IMR-90 (cell line): Measurements from ENCODE around the gene SLC26A2. TPM values are rescaled to one million over a fixed set of nuclear protein-coding genes. Genes with fewer than 3 reads are reported as not detected.

Experiments used
- ATAC-seq: fragments of 200-7000 bp; cut with Tn5 transposase; 2 replicates; pipeline ENCODE4 v1.9.1; 2020; ENCODE audit warnings: low read depth, mild to moderate bottlenecking, moderate library complexity
- BruUV-seq: library from RNA; stranded (reverse); fragments of 400-500 nt; replicated peaks from 2 replicates; lab custom pipeline; 2021; lab: Mats Ljungman, UMichigan
- CTCF ChIA-PET: fragments of 300-600 bp; formaldehyde crosslinking; extraction: SDS; loops from one replicate; lab custom pipeline; 2021; ENCODE audit warnings: antibody characterized with exemption; lab: Yijun Ruan, JAX
- POLR2A ChIA-PET: fragments of 300-600 bp; sonication (Branson Sonifier 250); formaldehyde crosslinking; loops from one replicate; lab custom pipeline; 2022; ENCODE audit warnings: antibody characterized with exemption; ENCODE audit not compliant: unreplicated experiment; lab: Charles Lee
- DNase-seq: peaks from one replicate; pipeline ENCODE4 v3.0.0; 2013
- H2AFZ ChIP-seq: replicated peaks from 2 replicates; pipeline ENCODE3; 2013; ENCODE audit warnings: low read length, mild to moderate bottlenecking; ENCODE audit not compliant: poor library complexity
- H2AK5ac ChIP-seq: 2 replicates; pipeline ENCODE4 v1.6.1; 2013; ENCODE audit warnings: low read depth, low read length, inconsistent platforms
- H2AK9ac ChIP-seq: replicated peaks from 2 replicates; pipeline ENCODE3; 2013; ENCODE audit warnings: mild to moderate bottlenecking, low read depth, low read length, moderate library complexity; ENCODE audit not compliant: poor library complexity
- H2BK120ac ChIP-seq: 2 replicates; pipeline ENCODE4 v1.6.1; 2013; ENCODE audit warnings: low read depth, low read length, inconsistent platforms
- H2BK15ac ChIP-seq: 3 replicates; pipeline ENCODE4 v1.6.1; 2013; ENCODE audit warnings: low read depth, low read length, inconsistent platforms
- H2BK20ac ChIP-seq: 2 replicates; pipeline ENCODE4 v1.6.1; 2013; ENCODE audit warnings: low read depth, mild to moderate bottlenecking, inconsistent platforms, low read length, moderate library complexity
- H2BK5ac ChIP-seq: 2 replicates; pipeline ENCODE4 v1.6.1; 2013; ENCODE audit warnings: mild to moderate bottlenecking, low read depth, low read length, inconsistent platforms; ENCODE audit not compliant: poor library complexity, severe bottlenecking
- H3K14ac ChIP-seq: replicated peaks from 2 replicates; pipeline ENCODE4 v1.6.1; 2013; ENCODE audit warnings: low read depth, low read length, inconsistent platforms
- H3K18ac ChIP-seq: 2 replicates; pipeline ENCODE4 v1.6.1; 2013; ENCODE audit warnings: low read depth, low read length, control low read depth
- H3K23ac ChIP-seq: 2 replicates; pipeline ENCODE4 v1.6.1; 2013; ENCODE audit warnings: low read depth, low read length, inconsistent platforms
- H3K27ac ChIP-seq: 2 replicates; pipeline ENCODE4 v1.5.1; 2013; ENCODE audit warnings: mild to moderate bottlenecking, control low read depth, low read length; ENCODE audit not compliant: insufficient read depth
- H3K27me3 ChIP-seq: 2 replicates; pipeline ENCODE4 v1.6.1; 2013; ENCODE audit warnings: low read length; ENCODE audit not compliant: control insufficient read depth, insufficient read depth
- H3K36me3 ChIP-seq: 2 replicates; pipeline ENCODE4 v1.6.1; 2013; ENCODE audit warnings: low read length, mixed read lengths; ENCODE audit not compliant: control insufficient read depth, insufficient read depth
- H3K4ac ChIP-seq: 2 replicates; pipeline ENCODE4 v1.6.1; 2013; ENCODE audit warnings: low read depth, low read length, inconsistent platforms
- H3K4me1 ChIP-seq: 2 replicates; pipeline ENCODE4 v1.6.1; 2013; ENCODE audit warnings: low read length, mixed read lengths; ENCODE audit not compliant: control insufficient read depth, insufficient read depth
- H3K4me2 ChIP-seq: 2 replicates; pipeline ENCODE4 v1.6.1; 2013; ENCODE audit warnings: low read depth, mild to moderate bottlenecking, control low read depth, low read length, moderate library complexity
- H3K4me3 ChIP-seq: 2 replicates; pipeline ENCODE4 v1.5.1; 2013; ENCODE audit warnings: low read depth, mild to moderate bottlenecking, control low read depth, low read length, moderate library complexity; ENCODE audit not compliant: insufficient read depth
- H3K56ac ChIP-seq: 2 replicates; pipeline ENCODE4 v1.6.1; 2013; ENCODE audit warnings: low read length, inconsistent platforms; ENCODE audit not compliant: insufficient read depth; ENCODE audit errors: extremely low read depth
- H3K79me1 ChIP-seq, 2 experiments: 2 replicates each; pipeline ENCODE4 v1.6.1; 2013; ENCODE audit warnings: low read length in 2 of 2, inconsistent platforms in 1 of 2, low read depth in 1 of 2
- H3K9ac ChIP-seq: 2 replicates; pipeline ENCODE4 v1.6.1; 2013; ENCODE audit warnings: low read depth, low read length, control low read depth
- H3K9me1 ChIP-seq: 2 replicates; pipeline ENCODE4 v1.6.1; 2013; ENCODE audit warnings: low read length, inconsistent platforms; ENCODE audit not compliant: insufficient read depth
- H3K9me3 ChIP-seq: 2 replicates; pipeline ENCODE4 v1.6.1; 2013; ENCODE audit warnings: low read length; ENCODE audit not compliant: control insufficient read depth, insufficient read depth
- H4K20me1 ChIP-seq: 2 replicates; pipeline ENCODE4 v1.6.1; 2013; ENCODE audit warnings: low read length, inconsistent platforms; ENCODE audit not compliant: insufficient read depth
- H4K5ac ChIP-seq: 2 replicates; pipeline ENCODE4 v1.6.1; 2013; ENCODE audit warnings: mild to moderate bottlenecking, low read depth, low read length, control low read depth
- H4K8ac ChIP-seq, 2 experiments: 2 replicates each; pipeline ENCODE4 v1.6.1; 2013; ENCODE audit warnings: low read depth in 2 of 2, low read length in 2 of 2, control low read depth in 1 of 2, inconsistent platforms in 1 of 2
- H4K91ac ChIP-seq: 2 replicates; pipeline ENCODE4 v1.6.1; 2013; ENCODE audit warnings: low read depth, low read length, inconsistent platforms; ENCODE audit not compliant: insufficient read depth
- BHLHE40 ChIP-seq: fragments of 150-350 bp; IDR thresholded peaks from 2 replicates; pipeline ENCODE4 v1.6.1; 2016; ENCODE audit warnings: mild to moderate bottlenecking, low read depth, low read length
- CEBPB ChIP-seq: IDR thresholded peaks from 2 replicates; pipeline ENCODE4 v1.6.1; 2012; ENCODE audit warnings: low read depth, low read length, improper control_type of control experiment
- CHD1 ChIP-seq: IDR thresholded peaks from 2 replicates; pipeline ENCODE4 v1.6.1; 2012; ENCODE audit warnings: low read depth, low read length, improper control_type of control experiment
- ELK1 ChIP-seq: fragments of 150-350 bp; IDR thresholded peaks from 2 replicates; pipeline ENCODE4 v1.6.1; 2016; ENCODE audit warnings: low read depth, mild to moderate bottlenecking, low read length, moderate library complexity, borderline replicate concordance
- FOS ChIP-seq: fragments of 150-350 bp; IDR thresholded peaks from 2 replicates; pipeline ENCODE4 v1.6.1; 2016; ENCODE audit warnings: low read depth, low read length
- MAFK ChIP-seq: IDR thresholded peaks from 2 replicates; pipeline ENCODE4 v1.6.1; 2012; ENCODE audit warnings: low read depth, low read length, improper control_type of control experiment
- MAZ ChIP-seq: IDR thresholded peaks from 2 replicates; pipeline ENCODE4 v1.6.1; 2012; ENCODE audit warnings: low read depth, mild to moderate bottlenecking, low read length, improper control_type of control experiment, moderate library complexity, borderline replicate concordance
- MXI1 ChIP-seq: IDR thresholded peaks from 2 replicates; pipeline ENCODE4 v1.6.1; 2012; ENCODE audit warnings: low read depth, mild to moderate bottlenecking, low read length, moderate library complexity, borderline replicate concordance
- NFE2L2 ChIP-seq: fragments of 150-350 bp; IDR thresholded peaks from 2 replicates; pipeline ENCODE4 v1.6.1; 2016; ENCODE audit warnings: low read depth, mild to moderate bottlenecking, low read length
- POLR2A ChIP-seq: IDR thresholded peaks from 2 replicates; pipeline ENCODE4 v1.6.1; 2012; ENCODE audit warnings: mild to moderate bottlenecking, low read depth, low read length
- RAD21 ChIP-seq: IDR thresholded peaks from 2 replicates; pipeline ENCODE4 v1.6.1; 2012; ENCODE audit warnings: low read length, improper control_type of control experiment
- RCOR1 ChIP-seq: IDR thresholded peaks from 2 replicates; pipeline ENCODE4 v1.6.1; 2012; ENCODE audit warnings: mild to moderate bottlenecking, low read length, improper control_type of control experiment; ENCODE audit not compliant: insufficient replicate concordance
- RFX5 ChIP-seq: IDR thresholded peaks from 2 replicates; pipeline ENCODE4 v1.8.0; 2012; ENCODE audit warnings: low read depth, mild to moderate bottlenecking, low read length, moderate library complexity
- SMC3 ChIP-seq: fragments of 150-350 bp; IDR thresholded peaks from 2 replicates; pipeline ENCODE4 v1.6.1; 2016; ENCODE audit warnings: low read depth, mild to moderate bottlenecking, antibody characterized with exemption, low read length, moderate library complexity
- WGBS, 2 experiments: methylation state at CpG; one replicate each; pipeline versions ENCODE4 v1.1.5 to v1.1.7; 2013; ENCODE audit warnings: missing lambda C conversion rate in 2 of 2; ENCODE audit not compliant: insufficient read length in 1 of 2; ENCODE audit errors: extremely low coverage in 2 of 2; 5-methylcytosine and 5-hydroxymethylcytosine counted together
- dilution Hi-C: fragments of 300-500 bp; cut with HindIII; formaldehyde crosslinking; loops from one replicate; pipeline ENCODE4 v1.14.3; 2018; ENCODE audit warnings: low sequenced_read_pairs; ENCODE audit not compliant: unreplicated experiment
- in situ Hi-C: fragments of 300-500 bp; cut with MboI; formaldehyde crosslinking; loops from 3 replicates; pipeline ENCODE4 v1.14.3; 2019; ENCODE audit warnings: low sequenced_read_pairs, inconsistent platforms, mixed read lengths
- intact Hi-C: fragments of 100-400 bp; cut with micrococcal nuclease; formaldehyde crosslinking; loops from 2 replicates; pipeline ENCODE4 v1.10.0; 2022
- polyA plus RNA-seq, 3 experiments: library from polyadenylated mRNA; depleted of rRNA; stranded (reverse); fragments of >200 nt; gene quantifications; 2 replicates each; pipeline ENCODE4 v1.2.3, GENCODE V29; 2012; ENCODE audit warnings: low replicate concordance in 1 of 3
- total RNA-seq: library from RNA; depleted of rRNA; stranded (reverse); fragments of >200 nt; gene quantifications from 2 replicates; pipeline ENCODE4 v1.2.3, GENCODE V29; 2012
- TF ChIP-seq, protein P1 (sequence below): conservative IDR thresholded peaks from 2 replicates; pipeline ENCODE4 v1.5.1; 2012; ENCODE audit warnings: mild to moderate bottlenecking, low read depth, low read length, improper control_type of control experiment
- TF ChIP-seq, protein P2 (sequence below): fragments of 150-350 bp; IDR thresholded peaks from 2 replicates; pipeline ENCODE4 v1.6.1; 2017; ENCODE audit warnings: mild to moderate bottlenecking, antibody characterized with exemption, low read length, low read depth

The SLC26A2 gene
- total and polyA plus RNA-seq, 2 of the 4 experiments (the other 2 are of a cell fraction): 2.2 to 9.9 TPM

DNA sequence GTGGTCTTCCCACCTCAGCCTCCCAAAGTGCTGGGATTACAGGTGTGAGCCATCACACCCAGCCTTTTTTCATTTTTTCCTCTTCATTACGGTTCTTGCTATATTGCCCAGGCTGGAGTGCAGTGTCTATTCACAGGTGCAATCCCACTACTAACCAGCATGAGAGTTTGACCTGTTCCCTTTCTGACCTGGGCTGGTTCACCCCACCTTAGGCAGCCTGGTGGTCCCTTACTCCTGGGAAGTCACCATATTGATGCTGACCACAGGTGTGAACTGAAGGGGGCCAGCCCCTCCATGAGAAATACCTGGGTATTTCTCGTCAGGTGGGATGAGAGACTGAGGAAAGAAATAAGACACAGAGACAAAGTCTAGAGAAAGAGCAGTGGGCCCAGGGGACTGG lies 18.4 kb upstream of the SLC26A2 start:
- H2AK9ac ChIP-seq: no peak overlapping the region
- H3K9ac ChIP-seq: no peak overlapping the region
- H2BK5ac ChIP-seq: no peak overlapping the region
- H3K4me1 ChIP-seq: peaks cover 7% of the 10 kb centered on the region
- no peak overlapping the region for H4K91ac ChIP-seq
- H3K18ac ChIP-seq: no peak overlapping the region
- H4K20me1 ChIP-seq: no peaks in the 10 kb centered on the region
- WGBS, 2 experiments: 100% methylated on average over 1 of the region's 2 CpGs; no CpG with 5 or more reads in 1 of the 2 experiments
- BruUV-seq: no TSS peak
- no peak overlapping the region for H3K23ac ChIP-seq
- ChIA-PET CTCF (no interaction called here), POLR2A (no interaction called here)
- H3K27me3 ChIP-seq: peaks cover 9% of the 10 kb centered on the region
- DNase-seq (no peak), ATAC-seq (no peak)
- no peak overlapping the region for H2AK5ac ChIP-seq
- H2BK20ac ChIP-seq: no peak overlapping the region
- no peak overlapping the region for H4K8ac ChIP-seq
- no peak overlapping the region for H3K14ac ChIP-seq
- no peak overlapping the region for H4K5ac ChIP-seq
- no peak overlapping the region for H3K27ac ChIP-seq
- intact Hi-C loops (no loop called here), dilution Hi-C loops (no loop called here), in situ Hi-C loops (no loop called here)
- no peaks in the 10 kb centered on the region for H3K9me3 ChIP-seq
- H3K79me1 ChIP-seq: no peaks in the 10 kb centered on the region
- no peak for TF ChIP-seq CEBPB
- TF ChIP-seq MXI1: no peak
- no peak for TF ChIP-seq POLR2A
- TF ChIP-seq, protein P1, sequence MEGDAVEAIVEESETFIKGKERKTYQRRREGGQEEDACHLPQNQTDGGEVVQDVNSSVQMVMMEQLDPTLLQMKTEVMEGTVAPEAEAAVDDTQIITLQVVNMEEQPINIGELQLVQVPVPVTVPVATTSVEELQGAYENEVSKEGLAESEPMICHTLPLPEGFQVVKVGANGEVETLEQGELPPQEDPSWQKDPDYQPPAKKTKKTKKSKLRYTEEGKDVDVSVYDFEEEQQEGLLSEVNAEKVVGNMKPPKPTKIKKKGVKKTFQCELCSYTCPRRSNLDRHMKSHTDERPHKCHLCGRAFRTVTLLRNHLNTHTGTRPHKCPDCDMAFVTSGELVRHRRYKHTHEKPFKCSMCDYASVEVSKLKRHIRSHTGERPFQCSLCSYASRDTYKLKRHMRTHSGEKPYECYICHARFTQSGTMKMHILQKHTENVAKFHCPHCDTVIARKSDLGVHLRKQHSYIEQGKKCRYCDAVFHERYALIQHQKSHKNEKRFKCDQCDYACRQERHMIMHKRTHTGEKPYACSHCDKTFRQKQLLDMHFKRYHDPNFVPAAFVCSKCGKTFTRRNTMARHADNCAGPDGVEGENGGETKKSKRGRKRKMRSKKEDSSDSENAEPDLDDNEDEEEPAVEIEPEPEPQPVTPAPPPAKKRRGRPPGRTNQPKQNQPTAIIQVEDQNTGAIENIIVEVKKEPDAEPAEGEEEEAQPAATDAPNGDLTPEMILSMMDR: no peak
- TF ChIP-seq NFE2L2: no peak
- no peak for TF ChIP-seq ELK1
- TF ChIP-seq RAD21: no peak
- TF ChIP-seq, protein P2, sequence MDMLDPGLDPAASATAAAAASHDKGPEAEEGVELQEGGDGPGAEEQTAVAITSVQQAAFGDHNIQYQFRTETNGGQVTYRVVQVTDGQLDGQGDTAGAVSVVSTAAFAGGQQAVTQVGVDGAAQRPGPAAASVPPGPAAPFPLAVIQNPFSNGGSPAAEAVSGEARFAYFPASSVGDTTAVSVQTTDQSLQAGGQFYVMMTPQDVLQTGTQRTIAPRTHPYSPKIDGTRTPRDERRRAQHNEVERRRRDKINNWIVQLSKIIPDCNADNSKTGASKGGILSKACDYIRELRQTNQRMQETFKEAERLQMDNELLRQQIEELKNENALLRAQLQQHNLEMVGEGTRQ: no peak
- no peak for TF ChIP-seq CHD1
- TF ChIP-seq MAFK: no peak
- TF ChIP-seq RCOR1: no peak
- TF ChIP-seq BHLHE40: no peak
- TF ChIP-seq MAZ: no peak
- no peak for TF ChIP-seq SMC3
- no peak for TF ChIP-seq RFX5
- TF ChIP-seq FOS: no peak
- H3K36me3 ChIP-seq: no peaks in the 10 kb centered on the region
- no peak overlapping the region for H2BK120ac ChIP-seq
- no peak overlapping the region for H3K4me2 ChIP-seq
- no peak overlapping the region for H2BK15ac ChIP-seq
- H2AFZ ChIP-seq: no peak overlapping the region
- H3K4me3 ChIP-seq: no peak overlapping the region
- H3K9me1 ChIP-seq: peaks cover 15% of the 10 kb centered on the region
- H3K4ac ChIP-seq: no peak overlapping the region
- H3K56ac ChIP-seq: no peak overlapping the region
